Lung (tissue), 12 donors: ENCODE results near the gene HMGCL. TPM values are rescaled to one million over a fixed set of nuclear protein-coding genes. Genes with fewer than 3 reads are reported as not detected.

Experiments used
- ATAC-seq: fragments of 200-7000 bp; cut with Tn5 transposase; one replicate; pipeline ENCODE4 v1.9.1; 2020; ENCODE audit warnings: moderate number of reproducible peaks; ENCODE audit not compliant: insufficient read depth, low FRiP score
- DNase-seq, 3 donors: peaks; one replicate each; pipeline ENCODE4 v3.0.0-alpha.2; 2013 to 2017
- H3K27ac ChIP-seq, 2 donors: one replicate each; pipeline ENCODE4 v1.5.1; 2013; ENCODE audit warnings: mild to moderate bottlenecking in 2 of 2, moderate library complexity in 2 of 2, control low read depth in 1 of 2, inconsistent platforms in 1 of 2, low read depth in 1 of 2, low read length in 1 of 2
- H3K27me3 ChIP-seq, 3 donors: one replicate each; pipeline ENCODE4 v1.5.1; 2013; ENCODE audit warnings: low read length in 2 of 3; ENCODE audit not compliant: control insufficient read depth in 3 of 3, insufficient read depth in 3 of 3
- H3K36me3 ChIP-seq, 4 donors: one replicate each; pipeline ENCODE4 v1.5.1; 2013; ENCODE audit warnings: low read length in 4 of 4, mild to moderate bottlenecking in 1 of 4, moderate library complexity in 1 of 4; ENCODE audit not compliant: control insufficient read depth in 4 of 4, insufficient read depth in 4 of 4
- H3K4me1 ChIP-seq, 5 donors: one replicate each; pipeline ENCODE4 v1.5.1; 2013; ENCODE audit warnings: low read length in 5 of 5, mild to moderate bottlenecking in 2 of 5, moderate library complexity in 1 of 5; ENCODE audit not compliant: control insufficient read depth in 5 of 5, insufficient read depth in 5 of 5
- H3K4me3 ChIP-seq: one replicate; pipeline ENCODE4 v1.5.1; 2013; ENCODE audit warnings: mild to moderate bottlenecking, control low read depth, moderate library complexity
- H3K9ac ChIP-seq, 2 donors: one replicate each; pipeline ENCODE4 v1.5.1; 2013; ENCODE audit warnings: low read length in 2 of 2, control low read depth in 1 of 2; ENCODE audit not compliant: insufficient read depth in 1 of 2
- H3K9me3 ChIP-seq, 4 donors: one replicate each; pipeline ENCODE4 v1.5.1; 2013; ENCODE audit warnings: low read length in 3 of 4, mild to moderate bottlenecking in 1 of 4, moderate library complexity in 1 of 4; ENCODE audit not compliant: control insufficient read depth in 4 of 4, insufficient read depth in 3 of 4
- CTCF ChIP-seq: IDR thresholded peaks from 2 replicates; pipeline ENCODE4 v1.5.1; 2012; ENCODE audit warnings: mild to moderate bottlenecking; ENCODE audit errors: control extremely low read depth, extremely low read depth
- WGBS, 2 donors: extraction: QIAGEN DNeasy Blood & Tissue Kit; methylation state at CpG; one replicate each; pipeline ENCODE4 v1.1.7; 2013; 5-methylcytosine and 5-hydroxymethylcytosine counted together
- polyA plus RNA-seq, 2 donors: library from polyadenylated mRNA; stranded (reverse); fragments of 200-250 nt; gene quantifications; one replicate each; pipeline ENCODE4 v1.2.1, GENCODE V29; 2013
- total RNA-seq, 2 donors: library from RNA; depleted of rRNA in 1 of 2; stranded (reverse); fragments of >200 nt in 1 of 2; gene quantifications; one replicate each; pipeline ENCODE4 v1.2.1, GENCODE V29; 2014 to 2021
- donor health status: control.
- donor health status: control.
- donor health status: Bipolar disorder and iron deficiency.
- donor health status: healthy.
- donor health status: DM: yes; HTN: yes; CAD: no.

HMGCL gene
- total and polyA plus RNA-seq, 4 donors: 33.3 to 47.6 (median 43.9) TPM

DNA sequence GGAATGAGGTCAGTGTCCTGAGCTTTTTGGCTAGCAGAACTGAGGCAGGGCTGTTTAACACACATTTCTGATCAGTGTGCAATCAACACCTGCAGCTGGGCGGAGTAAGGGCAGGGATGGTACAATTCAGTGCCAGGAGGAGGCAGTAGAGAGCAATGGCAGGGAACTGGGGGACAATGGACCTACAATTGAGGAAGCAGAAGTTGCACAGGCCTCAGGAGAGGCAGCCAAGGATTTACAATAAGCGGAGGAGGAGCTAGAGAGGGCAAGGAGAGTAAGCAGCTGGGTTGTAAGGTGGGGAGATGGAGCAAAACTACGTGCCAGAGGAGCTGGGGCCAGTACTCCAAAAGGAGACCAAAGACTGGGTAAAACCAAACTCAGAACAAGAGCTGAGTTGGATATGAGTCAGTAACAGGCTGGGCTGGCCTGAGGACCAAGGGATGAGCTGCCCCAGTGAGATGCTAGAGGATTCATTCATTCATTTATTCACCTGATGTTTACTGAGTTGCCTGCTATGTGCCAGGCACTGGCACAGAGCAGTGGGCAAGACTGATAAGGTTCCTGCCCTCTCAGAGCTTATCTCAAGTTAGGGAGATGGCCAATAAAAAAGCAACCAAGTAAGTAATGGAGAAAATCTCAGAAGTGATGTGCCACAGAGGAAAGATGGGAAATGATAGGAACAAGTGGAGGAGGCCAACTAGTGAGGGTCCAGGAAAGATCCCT lies 14.2 kb downstream of the HMGCL start:
- ATAC-seq (peak; percentile 72), DNase-seq (peak; percentile 26 to 39 (median 37))
- Histone ChIP-seq H3K9ac (no peak overlapping the region), H3K27ac (peak overlapping the region in 1 of 2 donors; percentile 1), H3K27me3 (no peaks in the 10 kb centered on the region), H3K4me1 (no peaks in the 10 kb centered on the region), H3K4me3 (no peak overlapping the region), H3K36me3 (peaks cover 8 to 28% (median 11%) of the 10 kb centered on the region in 4 donors), H3K9me3 (no peaks in the 10 kb centered on the region)
- TF ChIP-seq CTCF: peak; percentile 32
- WGBS, 2 donors: 28 to 59% methylated on average over 3 of the region's 3 CpGs

GRCh38 chr1:23809751-23810171 lies 15.5 kb downstream of the HMGCL start:
- H3K4me3 ChIP-seq: no peak overlapping the region
- no peaks in the 10 kb centered on the region for H3K9me3 ChIP-seq
- ATAC-seq: peak; percentile 72

DNA sequence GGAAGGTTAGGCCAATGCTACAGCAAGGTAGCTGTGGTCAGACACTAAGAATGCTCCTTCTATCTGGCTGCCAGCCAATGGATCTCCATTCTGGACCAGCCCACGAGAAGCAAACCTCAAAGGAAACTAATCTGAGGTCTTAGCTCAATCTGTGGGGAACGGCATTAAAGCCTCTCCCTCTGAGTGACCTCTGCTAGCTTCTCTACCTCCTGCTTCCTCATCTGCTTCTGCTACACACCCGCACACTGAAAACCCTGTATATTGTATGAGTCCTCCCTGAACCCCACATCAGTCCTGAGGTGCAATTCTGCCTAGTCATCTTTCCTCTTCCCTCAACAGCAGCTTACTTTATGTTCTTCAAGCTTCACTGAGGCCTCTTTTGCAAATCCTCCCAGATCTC lies 17.8 kb downstream of the HMGCL start:
- TF ChIP-seq CTCF: no peak
- Histone ChIP-seq H3K9me3 (no peaks in the 10 kb centered on the region), H3K4me1 (no peaks in the 10 kb centered on the region), H3K27me3 (no peaks in the 10 kb centered on the region), H3K27ac (no peak overlapping the region), H3K9ac (no peak overlapping the region), H3K36me3 (peaks cover 0 to 21% (median 7%) of the 10 kb centered on the region in 4 donors), H3K4me3 (no peak overlapping the region)
- ATAC-seq (no peak), DNase-seq (no peak)
- WGBS, 2 donors: 30 to 67% methylated on average over 3 of the region's 3 CpGs

More at GRCh38 chr1:23809751-23810171, 15.5 kb downstream of the HMGCL start:
- 10 to 23% methylated on average over 6 of the region's 6 CpGs for WGBS, 2 donors
- H3K36me3 ChIP-seq: peaks cover 8 to 25% (median 10%) of the 10 kb centered on the region in 4 donors
- no peaks in the 10 kb centered on the region for H3K4me1 ChIP-seq
- DNase-seq: peak; percentile 45 to 65 (median 53)
- peak overlapping the region in 1 of 2 donors; percentile 25 for H3K27ac ChIP-seq
- TF ChIP-seq CTCF: peak; percentile 66
- no peaks in the 10 kb centered on the region for H3K27me3 ChIP-seq
- H3K9ac ChIP-seq: no peak overlapping the region
